ENCODE measurements around the gene CPT1A.

Gene CPT1A

DNA sequence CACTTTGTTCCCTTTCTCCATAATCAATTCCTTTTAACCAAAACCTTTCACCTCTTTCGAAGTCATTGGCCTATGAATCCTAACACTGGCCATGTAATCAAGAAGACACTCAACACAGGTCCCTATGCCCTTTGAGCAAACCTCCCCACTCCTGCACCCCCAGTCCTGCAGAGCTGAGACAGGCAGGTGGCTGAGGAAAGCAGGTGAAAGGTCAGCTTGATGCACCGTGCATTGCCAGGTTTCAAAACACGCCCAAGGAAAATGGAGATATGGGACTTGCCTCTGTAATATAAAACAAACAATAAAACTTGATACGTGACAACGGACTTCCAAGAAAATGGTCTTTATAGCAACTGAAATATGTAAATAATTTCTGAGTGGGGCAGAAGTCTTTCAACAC is 10.6 kb downstream of the CPT1A start:
- TF ChIP-seq, protein P1, sequence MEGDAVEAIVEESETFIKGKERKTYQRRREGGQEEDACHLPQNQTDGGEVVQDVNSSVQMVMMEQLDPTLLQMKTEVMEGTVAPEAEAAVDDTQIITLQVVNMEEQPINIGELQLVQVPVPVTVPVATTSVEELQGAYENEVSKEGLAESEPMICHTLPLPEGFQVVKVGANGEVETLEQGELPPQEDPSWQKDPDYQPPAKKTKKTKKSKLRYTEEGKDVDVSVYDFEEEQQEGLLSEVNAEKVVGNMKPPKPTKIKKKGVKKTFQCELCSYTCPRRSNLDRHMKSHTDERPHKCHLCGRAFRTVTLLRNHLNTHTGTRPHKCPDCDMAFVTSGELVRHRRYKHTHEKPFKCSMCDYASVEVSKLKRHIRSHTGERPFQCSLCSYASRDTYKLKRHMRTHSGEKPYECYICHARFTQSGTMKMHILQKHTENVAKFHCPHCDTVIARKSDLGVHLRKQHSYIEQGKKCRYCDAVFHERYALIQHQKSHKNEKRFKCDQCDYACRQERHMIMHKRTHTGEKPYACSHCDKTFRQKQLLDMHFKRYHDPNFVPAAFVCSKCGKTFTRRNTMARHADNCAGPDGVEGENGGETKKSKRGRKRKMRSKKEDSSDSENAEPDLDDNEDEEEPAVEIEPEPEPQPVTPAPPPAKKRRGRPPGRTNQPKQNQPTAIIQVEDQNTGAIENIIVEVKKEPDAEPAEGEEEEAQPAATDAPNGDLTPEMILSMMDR (IDR thresholded peaks at IDR 0.05; ENCODE audit: insufficient read depth, low read depth, low read length, missing control alignments): no peak
- H3K4me3 ChIP-seq (ENCODE audit: low read depth, low read length): no peak overlapping the region
- no peak for DNase-seq (ENCODE audit: low read depth)

- H3K4me3 ChIP-seq (ENCODE audit: low read depth, low read length): no peak overlapping the region
- DNase-seq (ENCODE audit: low read depth): no peak
- TF ChIP-seq, protein P1 (IDR thresholded peaks at IDR 0.05; ENCODE audit: insufficient read depth, low read depth, low read length, missing control alignments): no peak
Observed at GRCh38 chr11:68829581-68829980, 12.1 kb downstream of the CPT1A start.

GRCh38 chr11:68828957-68829356 is 12.8 kb downstream of the CPT1A start:
- TF ChIP-seq, protein P1 (IDR thresholded peaks at IDR 0.05; ENCODE audit: insufficient read depth, low read depth, low read length, missing control alignments): no peak
- DNase-seq (ENCODE audit: low read depth): no peak
- H3K4me3 ChIP-seq (ENCODE audit: low read depth, low read length): no peak overlapping the region

GRCh38 chr11:68828155-68828931 is 13.4 kb downstream of the CPT1A start:
- no peak for DNase-seq (ENCODE audit: low read depth)

DNA sequence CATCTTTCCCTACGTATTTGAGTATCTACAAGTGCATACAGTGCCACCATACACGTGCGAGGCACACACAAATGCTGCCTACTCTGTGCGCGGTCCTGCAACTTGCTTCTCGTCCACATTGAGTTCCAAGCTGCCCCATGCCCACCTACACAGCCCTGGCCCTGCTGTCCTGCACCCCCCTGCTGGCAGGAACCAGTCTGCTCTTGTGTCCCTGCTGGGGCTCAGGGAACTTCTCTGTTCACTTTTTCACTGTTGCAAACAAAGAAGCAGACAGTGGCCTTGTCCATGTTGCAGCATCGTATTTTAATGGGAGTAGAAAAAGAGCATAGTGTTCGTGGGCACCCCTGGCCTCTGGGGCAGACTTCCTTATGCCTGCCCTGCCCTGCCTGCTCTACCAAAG is 14.0 kb downstream of the CPT1A start:
- no peak overlapping the region for H3K4me3 ChIP-seq (ENCODE audit: low read depth, low read length)
- TF ChIP-seq, protein P1 (IDR thresholded peaks at IDR 0.05; ENCODE audit: insufficient read depth, low read depth, low read length, missing control alignments): no peak
- DNase-seq (ENCODE audit: low read depth): no peak

More at GRCh38 chr11:68828155-68828931, 13.4 kb downstream of the CPT1A start:
- TF ChIP-seq, protein P1 (IDR thresholded peaks at IDR 0.05; ENCODE audit: insufficient read depth, low read depth, low read length, missing control alignments): no peak
- no peak overlapping the region for H3K4me3 ChIP-seq (ENCODE audit: low read depth, low read length)

GRCh38 chr11:68826726-68827125 is 15.0 kb downstream of the CPT1A start:
- no peak for DNase-seq (ENCODE audit: low read depth)
- H3K4me3 ChIP-seq (ENCODE audit: low read depth, low read length): no peak overlapping the region
- TF ChIP-seq, protein P1 (IDR thresholded peaks at IDR 0.05; ENCODE audit: insufficient read depth, low read depth, low read length, missing control alignments): no peak

DNA sequence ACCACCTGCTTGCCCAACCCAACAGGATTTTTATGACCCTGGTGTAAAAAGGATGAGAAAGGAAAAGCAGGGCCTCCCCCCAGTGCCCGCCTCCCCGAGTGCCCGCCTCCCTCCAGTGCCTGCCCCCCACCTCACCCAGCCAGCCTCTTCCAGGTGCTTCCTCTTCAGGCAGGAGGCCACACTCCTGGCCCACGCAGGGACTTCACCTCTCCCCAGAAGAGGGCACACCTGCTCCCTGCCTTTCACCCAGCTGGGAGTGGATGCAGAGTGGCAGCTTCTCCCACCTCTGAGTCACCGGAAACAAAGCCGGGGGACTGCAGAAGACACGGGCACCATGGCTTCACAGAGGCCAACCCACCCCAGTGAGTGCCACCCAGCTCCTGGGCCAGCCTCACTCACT is 16.1 kb downstream of the CPT1A start:
- no peak overlapping the region for H3K4me3 ChIP-seq (ENCODE audit: low read depth, low read length)
- TF ChIP-seq, protein P1 (IDR thresholded peaks at IDR 0.05; ENCODE audit: insufficient read depth, low read depth, low read length, missing control alignments): no peak
- no peak for DNase-seq (ENCODE audit: low read depth)

All from GM12865 (cell line).